ENCODE measurements around the gene TTC28.

Gene TTC28

GRCh38 chr22:28599693-28600092, 79.9 kb downstream of the TTC28 start:
- TF ChIP-seq CTCF (IDR thresholded peaks at IDR 0.05; ENCODE audit: control extremely low read depth, extremely low read depth, low read depth, missing control alignments) = no peak
- ChIA-PET POLR2A (no interaction called here), CTCF (interaction anchor here (0.9 to 3.8 kb wide), 20 partner anchors 8 to 645 kb away, joined by 3 to 79 read pairs (median 7); partner anchors contain the start of gene CCDC117)
- DNase-seq (ENCODE audit: extremely low spot score) = no peak

- no peak for DNase-seq (ENCODE audit: extremely low spot score)
- ChIA-PET POLR2A (no interaction called here), CTCF (no interaction called here)
- TF ChIP-seq CTCF (IDR thresholded peaks at IDR 0.05; ENCODE audit: control extremely low read depth, extremely low read depth, low read depth, missing control alignments) = no peak
Observed at GRCh38 chr22:28597665-28598064, 82.0 kb downstream of the TTC28 start.

GRCh38 chr22:28594797-28595462, 84.7 kb downstream of the TTC28 start:
- ChIA-PET POLR2A (no interaction called here), CTCF (interaction anchor here (0.7 to 7.1 kb wide), 6 partner anchors 10 to 575 kb away, joined by 3 to 65 read pairs (median 18); no protein-coding TSS in a partner anchor)
- DNase-seq (ENCODE audit: extremely low spot score) = peak; percentile 41
- peak; percentile 58 for TF ChIP-seq CTCF (IDR thresholded peaks at IDR 0.05; ENCODE audit: control extremely low read depth, extremely low read depth, low read depth, missing control alignments)

GRCh38 chr22:28594076-28594796, 85.4 kb downstream of the TTC28 start:
- no peak for DNase-seq (ENCODE audit: extremely low spot score)
- no peak for TF ChIP-seq CTCF (IDR thresholded peaks at IDR 0.05; ENCODE audit: control extremely low read depth, extremely low read depth, low read depth, missing control alignments)
- ChIA-PET CTCF (interaction anchor here (1.5 to 7.1 kb wide), 6 partner anchors 10 to 575 kb away, joined by 3 to 65 read pairs (median 18); no protein-coding TSS in a partner anchor), POLR2A (no interaction called here)

GRCh38 chr22:28593299-28593698, 86.3 kb downstream of the TTC28 start:
- TF ChIP-seq CTCF (IDR thresholded peaks at IDR 0.05; ENCODE audit: control extremely low read depth, extremely low read depth, low read depth, missing control alignments) = no peak
- POLR2A ChIA-PET = no interaction called here
- DNase-seq (ENCODE audit: extremely low spot score) = no peak
- CTCF ChIA-PET = interaction anchor here (1.0 to 7.1 kb wide), 9 partner anchors 9 to 590 kb away, joined by 3 to 65 read pairs (median 5); no protein-coding TSS in a partner anchor

GRCh38 chr22:28589102-28589750, 90.4 kb downstream of the TTC28 start:
- ChIA-PET CTCF (interaction anchor here (1.0 to 1.1 kb wide), 2 partner anchors 14 to 642 kb away, joined by 3 read pairs; no protein-coding TSS in a partner anchor), POLR2A (no interaction called here)
- no peak for TF ChIP-seq CTCF (IDR thresholded peaks at IDR 0.05; ENCODE audit: control extremely low read depth, extremely low read depth, low read depth, missing control alignments)
- no peak for DNase-seq (ENCODE audit: extremely low spot score)

Data from GM10248 (cell line).